NAMALWA (cell line): ENCODE measurements around the gene TMEM92.
"Not testable (repeated sequence)": the region's sequence is repeated elsewhere in the genome, so short reads cannot be mapped to it uniquely, and the experiment has no call there.

Experiments used
- DNase-seq: peaks from one replicate; pipeline ENCODE4 v3.0.0-alpha.2; 2015; ENCODE audit warnings: low spot score

The TMEM92 gene

DNA sequence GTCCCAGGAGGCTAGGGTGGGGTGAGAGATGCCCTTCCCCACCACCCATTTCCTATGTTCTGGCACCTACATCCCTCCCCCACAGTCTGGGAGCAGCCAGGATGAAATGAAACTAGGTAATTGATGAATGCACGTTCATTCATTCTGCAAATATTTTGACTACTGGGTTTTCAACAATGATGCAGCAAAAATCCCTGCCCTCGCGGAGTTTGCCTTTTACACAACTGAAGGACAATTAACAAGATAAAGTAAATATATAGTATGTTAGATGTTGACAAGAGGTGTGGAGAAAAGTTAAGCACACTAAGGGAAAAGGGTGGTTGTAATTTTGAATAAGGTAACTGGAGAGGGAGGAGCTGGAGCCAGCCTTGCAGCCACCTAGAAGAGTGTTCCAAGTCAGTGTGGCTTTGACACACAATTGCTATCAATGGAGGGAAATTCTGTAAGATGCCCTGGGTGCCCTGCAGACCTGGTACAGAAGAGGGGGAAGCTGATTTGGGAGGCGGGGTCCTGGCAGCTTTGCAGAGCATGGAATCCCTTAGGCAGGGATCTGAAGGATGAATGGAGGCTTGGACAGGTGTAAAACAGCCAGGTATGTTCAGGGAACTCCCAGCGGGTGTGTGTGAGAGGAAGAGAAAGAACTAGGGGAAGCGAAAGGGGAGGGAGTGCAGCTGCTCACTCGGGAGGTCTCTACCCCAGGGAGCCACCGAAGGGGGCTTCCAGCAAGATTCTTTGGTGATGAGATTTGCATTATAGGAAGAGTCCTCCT, 2.5 kb downstream of the TMEM92 start:
- no peak for DNase-seq

DNA sequence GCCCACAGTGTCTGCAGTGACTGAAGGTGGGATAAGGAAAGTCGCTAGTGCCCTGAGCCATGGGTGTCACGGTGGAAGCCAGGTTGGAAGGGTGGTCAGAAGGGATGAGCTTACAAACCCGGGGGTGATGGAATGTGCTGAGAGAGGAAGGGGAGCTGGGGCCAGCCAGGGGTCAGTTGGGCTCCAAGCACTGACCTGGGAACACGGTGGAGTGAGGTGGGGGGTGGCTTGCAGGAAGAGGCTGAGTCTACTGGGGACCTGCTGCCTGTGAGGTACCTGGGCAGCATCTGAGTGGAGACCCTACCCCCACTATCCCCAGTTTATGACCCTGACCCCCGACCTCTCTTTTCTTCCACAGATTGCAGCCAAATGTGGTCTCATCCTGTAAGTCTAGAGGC, 3.1 kb downstream of the TMEM92 start:
- DNase-seq, result no peak

DNA sequence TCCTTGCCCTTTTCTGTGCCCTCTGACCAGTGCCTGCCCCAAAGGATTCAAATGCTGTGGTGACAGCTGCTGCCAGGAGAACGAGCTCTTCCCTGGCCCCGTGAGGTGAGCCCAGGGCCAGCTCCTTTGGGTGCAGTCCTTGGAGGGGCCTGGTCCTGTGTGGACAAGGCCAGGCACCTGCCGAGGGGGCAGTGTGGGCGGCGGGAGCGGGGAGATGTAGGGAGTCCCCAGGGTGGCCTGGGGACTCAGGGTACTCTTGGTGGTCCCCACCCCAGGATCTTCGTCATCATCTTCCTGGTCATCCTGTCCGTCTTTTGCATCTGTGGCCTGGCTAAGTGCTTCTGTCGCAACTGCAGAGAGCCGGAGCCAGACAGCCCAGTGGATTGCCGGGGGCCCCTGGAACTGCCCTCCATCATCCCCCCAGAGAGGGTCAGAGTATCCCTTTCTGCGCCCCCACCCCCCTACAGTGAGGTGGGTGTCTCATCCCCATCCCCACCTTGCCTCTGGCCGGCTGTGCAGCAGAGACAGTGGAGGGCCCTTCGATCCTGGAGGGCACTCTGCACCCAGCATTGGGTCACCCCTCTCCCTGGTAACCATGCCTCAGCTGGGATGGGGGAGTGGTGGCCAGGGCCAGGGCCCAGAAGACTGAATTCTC, 4.4 kb downstream of the TMEM92 start:
- no peak for DNase-seq

DNA sequence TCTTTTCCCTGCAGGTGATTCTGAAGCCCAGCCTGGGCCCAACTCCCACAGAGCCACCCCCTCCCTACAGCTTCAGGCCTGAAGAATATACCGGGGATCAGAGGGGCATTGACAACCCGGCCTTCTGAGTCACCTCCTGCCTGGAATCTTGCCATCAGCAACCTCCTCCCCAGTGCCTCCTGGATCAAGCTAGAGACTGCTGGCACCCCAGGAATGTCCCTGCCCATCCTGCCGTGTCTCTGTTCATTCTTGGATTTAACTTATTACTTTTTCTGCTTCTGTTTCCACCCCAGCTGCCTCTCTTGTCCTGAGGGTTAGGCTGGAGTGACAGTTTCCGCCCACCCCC, 4.9 kb downstream of the TMEM92 start:
- no peak for DNase-seq

DNA sequence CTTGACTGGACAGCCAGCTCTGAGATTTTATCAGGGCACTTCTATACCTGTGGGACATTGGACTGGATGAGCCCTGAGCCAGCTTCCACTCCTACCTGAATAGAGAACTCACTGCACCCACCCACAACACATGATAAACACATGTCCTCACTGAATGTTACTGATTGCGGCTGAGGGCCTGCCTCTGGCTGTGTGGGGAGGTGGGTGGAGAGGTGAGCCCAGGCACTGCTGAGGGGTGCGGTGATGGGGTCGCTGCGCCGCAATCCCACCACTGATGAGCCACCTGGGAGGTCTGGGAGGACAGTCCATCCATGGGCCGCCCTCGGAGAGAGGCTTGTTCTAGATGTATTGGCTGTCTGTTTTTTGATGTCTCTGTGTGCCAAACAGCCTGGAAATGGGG, 5.4 kb downstream of the TMEM92 start:
- DNase-seq, result no peak

DNA sequence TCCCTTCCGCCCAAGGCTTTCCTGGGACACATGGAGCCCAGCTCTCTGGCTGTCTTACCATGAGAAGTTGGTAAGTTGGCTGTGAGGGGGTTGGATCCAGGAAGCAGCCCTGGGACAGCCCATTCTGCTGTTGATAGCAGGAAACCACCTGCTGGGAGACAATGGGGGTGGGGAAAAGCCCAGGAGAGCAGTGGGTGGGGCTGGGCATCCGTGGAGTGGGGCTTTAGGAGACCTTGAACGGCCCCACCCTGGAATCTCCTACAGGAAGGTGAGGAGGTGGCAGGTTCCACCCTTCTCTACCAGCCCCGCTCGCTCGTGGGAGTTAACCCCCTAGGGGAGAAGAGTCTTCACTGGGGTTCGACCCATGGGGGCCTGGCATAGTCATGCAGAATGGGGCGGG, 5.8 kb downstream of the TMEM92 start:
- DNase-seq, result no peak

DNA sequence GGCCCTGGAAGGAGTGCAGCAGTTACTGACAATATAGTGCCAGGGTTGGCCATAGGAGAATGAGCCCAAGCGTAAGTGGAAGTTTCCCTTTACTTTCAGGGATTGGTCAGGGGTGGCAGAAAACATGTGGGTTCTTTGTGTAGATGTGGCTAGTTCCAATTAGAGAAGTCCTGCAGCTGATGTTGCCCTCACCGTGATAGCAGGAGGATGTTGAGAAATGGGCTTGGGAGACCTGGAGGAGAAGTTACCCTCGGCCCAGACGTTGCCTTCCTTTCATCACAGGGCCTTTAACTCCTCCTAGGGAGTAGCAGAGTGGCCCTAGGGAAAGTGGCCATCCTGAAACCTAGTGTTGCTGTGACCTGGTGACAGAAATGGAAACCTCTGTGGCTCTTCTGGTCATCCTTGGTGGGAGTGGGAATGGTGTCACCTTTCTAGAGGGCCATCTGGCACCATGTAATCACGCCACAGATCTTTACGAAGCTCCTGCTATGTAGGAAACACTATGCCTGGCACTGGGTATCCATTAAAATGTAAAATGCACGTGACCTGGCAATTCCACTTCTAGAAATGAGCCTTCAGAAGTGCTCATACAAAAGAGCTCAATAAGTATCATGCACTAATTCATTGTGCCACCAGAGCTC, 6.7 kb downstream of the TMEM92 start:
- DNase-seq, result no peak

DNA sequence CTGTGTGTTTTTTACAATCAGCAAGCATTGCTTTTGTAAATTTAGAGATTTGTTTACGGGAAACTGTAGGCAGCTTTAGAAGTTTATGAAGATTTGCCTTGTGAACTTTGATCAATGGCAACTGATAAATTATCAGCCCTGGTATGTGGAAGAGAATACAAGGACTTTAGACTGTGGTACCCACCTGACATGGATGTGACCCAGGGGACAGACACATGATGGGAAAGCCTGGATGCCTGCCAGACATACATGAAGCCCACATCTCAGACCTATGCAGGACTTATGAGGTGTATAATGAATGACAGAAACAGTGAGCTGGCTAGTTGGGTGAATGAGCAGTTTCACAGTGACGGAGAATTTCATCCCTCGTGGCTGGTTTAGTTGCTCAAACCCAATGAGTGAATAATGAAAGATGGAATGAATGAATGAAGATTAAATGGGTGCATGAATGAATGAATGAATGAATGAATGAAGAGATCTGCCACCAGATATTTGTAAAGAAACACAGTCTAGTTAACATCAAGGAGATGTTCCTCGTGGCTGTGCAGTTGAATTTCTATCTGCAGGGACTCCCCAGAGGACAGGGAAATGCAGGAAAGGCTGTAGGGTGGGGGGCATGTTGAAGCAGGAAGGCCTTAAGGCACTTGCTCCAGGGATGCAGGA, 7.6 kb downstream of the TMEM92 start:
- DNase-seq, result no peak

DNA sequence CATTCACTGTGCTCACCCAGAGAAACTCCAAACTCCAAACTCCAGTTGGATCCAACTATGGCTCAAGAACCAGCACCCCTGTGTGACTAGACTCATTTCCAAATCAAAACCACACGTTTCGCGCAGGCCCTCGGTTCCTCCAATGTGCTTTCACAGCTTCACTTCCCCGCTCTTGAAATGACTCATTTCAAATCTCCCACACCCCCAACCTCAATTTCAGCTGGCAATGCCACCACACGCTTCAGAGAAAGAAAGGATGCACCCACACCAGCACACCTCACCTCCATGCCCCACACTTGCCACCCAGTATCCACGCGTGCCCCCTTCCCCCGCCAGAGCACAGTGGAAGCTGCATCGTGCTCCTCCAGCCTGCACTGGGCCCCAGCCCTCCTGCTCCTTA, 9.0 kb downstream of the TMEM92 start:
- no peak for DNase-seq

DNA sequence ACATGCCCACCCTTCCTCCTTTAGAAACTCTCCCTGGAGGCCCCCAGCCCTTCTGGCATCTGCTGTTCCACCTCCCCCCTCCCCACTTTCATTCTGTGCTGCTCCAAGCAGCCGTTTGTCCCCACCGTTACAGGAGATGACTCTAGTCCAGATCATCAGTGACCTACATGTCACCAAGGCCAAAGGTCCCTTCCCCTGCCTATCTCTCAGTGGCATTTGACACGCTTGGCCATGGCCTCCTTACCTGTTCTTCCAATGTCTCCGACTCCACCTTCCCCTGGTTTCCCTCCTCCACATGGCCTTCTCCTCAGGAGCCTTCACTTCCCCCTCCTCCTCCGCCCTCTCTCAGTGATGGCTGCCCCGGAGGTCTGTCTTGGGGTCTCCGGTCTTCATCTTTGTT, 9.4 kb downstream of the TMEM92 start:
- DNase-seq, result no peak

DNA sequence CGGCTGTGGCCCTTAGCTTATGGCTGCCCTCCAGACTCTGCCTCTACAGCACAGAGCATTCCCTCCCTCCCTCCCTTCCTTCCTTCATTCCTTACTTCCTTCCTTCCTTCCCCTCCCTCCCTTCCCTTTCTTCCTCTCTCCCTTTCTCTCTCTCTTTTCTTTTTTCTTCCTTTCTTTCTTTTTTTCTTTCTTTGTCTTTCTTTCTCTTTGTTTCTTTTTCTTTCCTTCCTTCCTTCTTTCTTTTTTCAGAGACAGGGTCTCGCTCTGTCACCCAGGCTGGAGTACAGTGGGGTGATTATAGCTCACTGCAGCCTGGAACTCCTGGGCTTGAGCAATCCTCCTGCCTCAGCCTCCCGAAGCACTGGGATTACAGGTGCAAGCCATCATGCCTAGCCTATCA, 11.7 kb downstream of the TMEM92 start:
- DNase-seq, result no peak

DNA sequence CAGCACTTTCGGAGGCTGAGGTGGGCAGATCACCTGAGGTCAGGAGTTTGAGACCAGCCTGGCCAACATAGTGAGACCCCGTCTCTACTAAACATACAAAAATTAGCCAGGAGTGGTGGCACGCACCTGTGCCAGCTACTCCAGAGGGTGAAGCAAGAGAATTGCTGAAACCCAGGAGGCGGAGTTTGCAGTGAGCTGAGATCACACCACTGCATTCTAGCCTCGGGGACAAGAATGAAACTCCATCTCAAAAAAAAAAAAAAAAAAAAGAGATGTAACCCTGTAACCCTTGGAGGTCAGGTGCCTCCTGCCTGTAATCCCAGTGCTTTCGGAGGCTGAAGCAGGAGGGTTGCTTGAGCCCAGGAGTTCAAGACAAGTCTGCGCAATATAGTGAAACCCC, 13.0 kb downstream of the TMEM92 start:
- not testable (repeated sequence) for DNase-seq

DNA sequence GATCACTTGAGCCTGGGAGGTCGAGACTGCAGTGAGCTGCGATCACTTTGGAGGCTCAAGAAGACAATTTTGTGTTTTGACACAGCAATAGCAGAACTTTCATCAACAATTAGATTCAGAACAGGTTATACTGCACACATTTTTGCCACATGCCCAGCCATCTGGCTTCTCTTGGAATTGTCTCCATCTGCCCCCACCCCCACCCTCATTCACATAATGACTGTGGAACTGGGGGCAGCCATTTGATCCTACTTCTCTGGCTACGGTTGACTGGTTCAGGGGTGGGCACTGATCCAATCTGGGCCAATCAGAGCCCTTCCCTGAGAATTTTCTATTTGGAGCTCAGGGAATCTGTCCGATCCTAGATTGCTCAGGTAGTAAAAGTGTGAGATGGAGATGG, 14.0 kb downstream of the TMEM92 start:
- DNase-seq, result no peak

DNA sequence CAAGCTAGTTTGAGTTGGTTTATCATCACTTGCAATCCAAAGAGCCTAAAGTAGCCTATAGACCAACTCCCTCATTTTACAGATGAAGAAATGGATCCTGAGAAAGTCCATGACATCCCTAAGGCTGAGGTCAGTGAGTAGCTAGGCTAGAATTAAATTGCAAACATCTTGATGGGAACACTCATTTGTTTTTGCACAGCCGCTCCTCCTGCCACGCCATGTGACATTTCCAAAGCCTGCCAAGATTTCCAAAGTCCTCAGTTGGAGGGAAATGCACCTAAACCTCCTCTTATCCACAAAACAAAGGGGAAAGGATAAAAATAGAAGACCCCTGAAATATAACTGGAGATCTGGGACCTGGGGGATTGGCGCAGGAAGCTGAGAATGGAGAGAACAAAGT, 15.0 kb downstream of the TMEM92 start:
- DNase-seq, result no peak

DNA sequence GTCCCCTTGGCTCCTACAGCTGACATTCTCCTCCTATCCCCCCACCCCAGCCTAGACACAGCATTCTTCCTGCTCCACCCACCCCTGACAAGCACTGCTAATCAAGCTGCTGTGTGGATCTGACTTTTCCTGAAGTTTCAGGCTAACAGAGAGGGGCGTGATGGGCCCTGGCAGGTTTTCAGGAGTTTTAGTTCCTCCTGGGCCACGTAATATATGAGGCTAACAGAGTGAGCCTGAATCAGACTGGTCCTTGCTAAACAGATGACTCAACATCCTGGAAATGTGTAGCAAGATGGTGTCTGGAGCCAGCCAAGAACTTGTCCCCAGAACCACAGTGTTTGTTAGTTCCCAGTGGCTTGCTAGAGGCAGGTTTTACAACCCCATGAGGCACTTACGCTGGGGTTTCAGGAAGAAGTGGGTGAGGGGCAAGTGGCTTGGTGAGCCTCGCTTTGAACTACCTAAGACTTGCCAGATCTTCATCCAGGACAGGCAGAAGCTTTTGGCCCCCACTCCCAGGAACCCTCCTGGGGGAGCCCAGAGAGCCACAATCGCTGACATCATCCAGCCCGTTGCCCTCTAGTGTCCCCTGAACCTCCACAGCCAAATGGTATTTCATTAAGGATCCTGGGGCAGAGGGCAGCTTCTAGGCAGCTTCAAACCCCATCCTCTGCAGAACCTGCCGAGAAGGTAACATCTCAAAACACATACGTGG, 15.9 kb downstream of the TMEM92 start:
- no peak for DNase-seq

DNA sequence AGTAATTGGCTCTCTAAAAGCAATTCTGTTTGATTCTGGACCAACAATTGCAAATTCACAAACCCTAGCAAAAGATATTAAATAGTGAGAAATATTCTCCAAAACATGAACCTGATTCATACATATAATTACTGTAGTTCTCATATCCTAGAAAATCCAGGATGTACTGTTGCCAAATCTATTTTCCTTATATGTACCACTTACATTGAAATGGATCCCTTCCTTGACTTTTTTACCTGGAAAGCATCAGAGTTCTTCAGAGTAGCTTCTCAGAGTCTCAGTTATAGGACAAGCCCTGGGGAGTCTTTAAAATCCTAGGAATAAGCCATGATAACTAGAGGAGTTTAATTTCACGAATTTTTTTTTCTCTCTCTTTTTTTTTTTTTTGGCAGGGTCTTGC, 16.7 kb downstream of the TMEM92 start:
- DNase-seq, result no peak

DNA sequence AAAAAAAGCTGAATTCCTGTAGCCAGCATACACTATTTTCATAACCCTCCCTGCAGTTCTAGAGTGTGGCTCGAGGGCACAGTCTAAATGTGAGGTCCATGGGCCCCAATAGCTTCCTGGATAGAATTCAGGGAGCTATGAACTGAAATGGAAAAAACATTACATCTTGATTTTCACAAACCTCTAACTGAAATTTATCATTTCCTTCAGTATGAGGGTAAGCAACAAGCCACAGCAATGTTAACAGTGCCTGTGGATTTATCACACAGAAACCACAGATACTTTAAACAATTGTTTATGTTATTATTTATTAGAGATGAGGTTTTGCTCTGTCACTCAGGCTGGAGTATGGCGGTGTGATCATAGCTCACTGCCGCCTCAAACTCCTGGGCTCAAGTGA, 18.2 kb downstream of the TMEM92 start:
- no peak for DNase-seq

DNA sequence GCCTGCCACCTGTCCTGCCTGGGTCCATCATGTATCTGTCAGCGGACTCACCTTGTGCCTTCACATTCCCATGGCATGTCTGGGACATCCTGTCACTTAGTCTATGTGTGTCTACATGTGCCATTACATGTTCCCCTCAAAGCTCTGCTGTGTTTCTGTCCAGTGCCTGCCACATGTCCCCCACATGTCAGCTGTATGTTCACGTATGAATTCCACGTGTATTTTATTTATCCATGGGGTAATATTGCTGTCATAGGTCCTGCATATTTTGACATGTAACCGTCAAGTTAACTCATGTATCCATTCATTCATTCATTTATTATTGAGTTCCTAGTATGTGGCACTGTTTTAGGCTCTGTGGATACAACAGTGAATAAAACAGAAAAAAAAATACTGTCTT, 20.8 kb downstream of the TMEM92 start:
- DNase-seq, result no peak

DNA sequence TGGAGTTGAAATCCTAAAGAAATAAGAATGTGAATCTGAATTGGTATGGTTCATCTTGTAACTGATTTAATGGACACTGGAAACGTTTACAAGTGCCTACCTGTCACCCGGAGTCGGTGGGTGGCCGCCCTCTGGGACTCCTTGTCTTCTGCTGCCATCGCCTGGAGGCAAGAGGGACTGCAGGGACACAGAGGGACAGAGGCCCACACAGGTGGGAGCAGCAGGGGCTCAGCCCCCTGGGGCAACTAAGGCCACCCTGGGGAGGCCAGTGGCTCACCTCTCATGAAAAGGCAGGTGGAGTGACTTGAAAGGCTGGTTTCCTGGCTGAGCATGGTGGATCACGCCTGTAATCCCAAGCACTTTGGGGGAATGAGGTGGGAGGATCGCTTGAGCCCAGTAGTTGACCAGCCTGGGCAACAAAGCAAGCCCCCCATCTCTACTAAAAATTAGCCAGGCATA, 23.2 kb downstream of the TMEM92 start:
- DNase-seq, result peak; percentile 77

DNA sequence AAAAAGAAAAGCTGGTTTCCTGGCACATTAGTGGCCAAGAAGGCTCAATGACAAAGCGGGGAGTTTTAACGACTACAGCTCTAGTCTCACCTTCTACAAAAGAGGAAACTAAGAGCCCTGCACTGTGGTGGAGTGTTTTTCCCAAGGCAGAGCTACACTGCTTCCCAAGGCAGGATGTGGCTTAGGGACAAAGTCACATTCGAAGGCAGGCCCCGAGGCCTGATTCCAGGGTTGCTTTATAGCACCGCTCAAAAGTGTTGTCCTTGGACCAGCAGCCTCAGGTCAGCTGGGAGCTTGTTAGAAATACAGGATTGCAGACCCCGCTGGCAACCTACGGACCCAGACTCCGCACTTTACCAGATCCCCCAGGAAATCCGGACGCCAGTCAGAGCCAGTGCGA, 23.8 kb downstream of the TMEM92 start:
- no peak for DNase-seq

DNA sequence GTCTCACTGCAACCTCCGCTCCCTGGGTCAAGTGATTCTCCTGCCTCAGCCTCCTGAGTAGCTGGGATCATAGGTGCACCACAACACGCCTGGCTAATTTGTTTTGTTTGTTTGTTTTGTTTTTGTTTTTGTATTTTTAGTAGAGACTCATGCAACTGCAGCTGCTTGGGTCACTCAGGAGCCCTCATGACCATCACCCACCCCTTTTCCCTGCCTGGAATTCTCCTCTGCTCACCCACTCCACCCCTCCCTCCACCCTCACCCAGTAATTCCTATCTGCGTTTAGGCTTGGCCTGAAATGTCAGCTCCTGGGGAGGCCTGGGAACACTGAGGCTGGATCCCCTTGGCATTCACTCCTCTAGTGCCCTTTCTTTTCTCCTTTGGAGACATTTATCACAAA, 25.5 kb downstream of the TMEM92 start:
- no peak for DNase-seq

DNA sequence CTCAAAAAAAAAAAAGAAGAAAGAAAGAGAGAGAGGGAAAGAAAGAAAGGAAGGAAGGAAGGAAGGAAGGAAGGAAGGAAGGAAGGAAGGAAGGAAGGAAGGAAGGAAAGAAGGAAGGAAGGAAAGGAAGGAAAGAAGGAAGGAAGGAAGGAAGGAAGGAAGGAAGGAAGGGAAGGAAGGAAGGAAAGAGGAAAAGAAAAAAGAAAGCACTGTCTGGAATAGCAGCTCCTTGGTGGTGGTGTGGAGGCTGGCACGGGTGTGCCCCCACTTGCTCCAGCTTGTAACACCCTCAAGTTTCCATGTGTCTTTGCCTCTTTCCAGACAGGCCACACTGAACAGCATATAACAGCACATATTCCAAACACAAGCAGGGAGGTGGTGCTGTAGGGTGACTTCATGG, 26.6 kb downstream of the TMEM92 start:
- DNase-seq, result not testable (repeated sequence)
